ENCODE data around the gene HOXA4. TPM values are rescaled to one million over a fixed set of nuclear protein-coding genes. Genes with fewer than 3 reads are reported as not detected.

Gene HOXA4
- total RNA-seq, 1 experiment from 2014 or later: not detected

- TF ChIP-seq ZBTB21 (CRISPR knock-in tag; IDR thresholded peaks at IDR 0.05; ENCODE audit: borderline replicate concordance) (no peak), ATF3 (CRISPR knock-in tag; conservative IDR thresholded peaks at IDR 0.05) (no peak), TCF7 (CRISPR knock-in tag; IDR thresholded peaks at IDR 0.05; ENCODE audit: low read depth) (no peak)
These were observed 17.6 kb upstream of the HOXA4 start (continued) for GRCh38 chr7:27148031-27148755.

DNA sequence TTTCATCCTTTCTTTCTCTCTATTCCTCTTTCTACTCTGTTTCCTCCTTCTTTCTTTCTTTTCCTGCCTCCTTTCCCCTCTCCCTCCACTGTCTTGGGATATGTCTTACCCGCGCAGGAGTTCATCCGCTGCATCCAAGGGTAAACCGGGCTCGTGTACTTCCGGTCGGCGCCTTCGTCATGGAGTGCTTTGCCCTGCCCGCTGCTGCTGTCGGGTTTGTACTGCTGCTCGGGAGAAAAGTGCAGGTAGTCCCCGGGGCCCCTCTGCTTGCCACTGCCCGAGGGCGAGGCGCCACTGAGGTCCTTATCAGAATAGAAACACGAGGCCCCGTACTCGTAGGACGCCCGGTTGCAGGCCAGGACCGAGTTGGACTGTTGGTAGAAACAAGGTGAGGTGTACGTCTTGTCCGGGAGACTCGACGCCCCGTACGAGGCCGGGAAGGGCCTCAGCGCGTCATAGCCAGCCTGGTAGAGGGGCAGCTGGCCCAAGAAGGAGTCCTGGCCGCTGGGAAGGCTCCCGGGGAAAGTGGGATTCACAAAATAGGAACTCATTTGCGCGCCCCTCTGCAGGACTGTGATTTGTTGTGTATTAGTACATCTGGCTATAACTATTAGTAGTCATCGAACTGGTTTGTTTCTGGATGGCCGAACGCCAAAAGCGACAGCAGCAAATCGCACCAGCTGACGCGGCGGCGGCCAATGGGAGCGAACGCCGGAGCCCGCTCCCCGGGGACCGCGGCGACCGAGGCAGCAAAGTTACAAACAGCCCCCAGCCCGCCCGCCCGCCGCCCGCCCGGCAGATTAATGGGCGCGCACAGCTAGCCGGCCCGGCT, 16.9 kb upstream of the HOXA4 start, which contains the start of gene HOXA6:
HOXA6 (minus strand) TSS at position 576 of the 832 bp plus-strand sequence; CDS start at position 551, 25 bp downstream.
- ATAC-seq (no peak), DNase-seq (ENCODE audit: low spot score) (peak; percentile 38)
- Mint-ChIP-seq H3K4me3 (peak within 1 kb of the TSS; percentile 65), H3K27ac (no peak within 1 kb of the TSS), H3K27me3 (ENCODE audit: low read depth) (peaks cover 100% of the 10 kb centered on the region), H3K4me1 (peaks cover 31% of the 10 kb centered on the region), H3K36me3 (no peaks in the 10 kb centered on the region), H3K9me3 (no peaks in the 10 kb centered on the region)
- ChIA-PET CTCF (interaction anchor here (2.3 to 3.5 kb wide), 2 partner anchors 14 to 32 kb away, joined by 8 to 46 read pairs; no protein-coding TSS in a partner anchor), POLR2A (no interaction called here)
- TF ChIP-seq ERG (CRISPR knock-in tag; IDR thresholded peaks at IDR 0.05): no peak
- no peak for TF ChIP-seq GABPB1 (CRISPR knock-in tag; IDR thresholded peaks at IDR 0.05)
- TF ChIP-seq MAX (CRISPR knock-in tag; IDR thresholded peaks at IDR 0.05): 0 out of 2 replicates have a peak, but pooled peaks have one; percentile 13
- TF ChIP-seq USF1 (CRISPR knock-in tag; IDR thresholded peaks at IDR 0.05): 0 out of 2 replicates have a peak, but pooled peaks have one; percentile 25
- TF ChIP-seq, protein P1, sequence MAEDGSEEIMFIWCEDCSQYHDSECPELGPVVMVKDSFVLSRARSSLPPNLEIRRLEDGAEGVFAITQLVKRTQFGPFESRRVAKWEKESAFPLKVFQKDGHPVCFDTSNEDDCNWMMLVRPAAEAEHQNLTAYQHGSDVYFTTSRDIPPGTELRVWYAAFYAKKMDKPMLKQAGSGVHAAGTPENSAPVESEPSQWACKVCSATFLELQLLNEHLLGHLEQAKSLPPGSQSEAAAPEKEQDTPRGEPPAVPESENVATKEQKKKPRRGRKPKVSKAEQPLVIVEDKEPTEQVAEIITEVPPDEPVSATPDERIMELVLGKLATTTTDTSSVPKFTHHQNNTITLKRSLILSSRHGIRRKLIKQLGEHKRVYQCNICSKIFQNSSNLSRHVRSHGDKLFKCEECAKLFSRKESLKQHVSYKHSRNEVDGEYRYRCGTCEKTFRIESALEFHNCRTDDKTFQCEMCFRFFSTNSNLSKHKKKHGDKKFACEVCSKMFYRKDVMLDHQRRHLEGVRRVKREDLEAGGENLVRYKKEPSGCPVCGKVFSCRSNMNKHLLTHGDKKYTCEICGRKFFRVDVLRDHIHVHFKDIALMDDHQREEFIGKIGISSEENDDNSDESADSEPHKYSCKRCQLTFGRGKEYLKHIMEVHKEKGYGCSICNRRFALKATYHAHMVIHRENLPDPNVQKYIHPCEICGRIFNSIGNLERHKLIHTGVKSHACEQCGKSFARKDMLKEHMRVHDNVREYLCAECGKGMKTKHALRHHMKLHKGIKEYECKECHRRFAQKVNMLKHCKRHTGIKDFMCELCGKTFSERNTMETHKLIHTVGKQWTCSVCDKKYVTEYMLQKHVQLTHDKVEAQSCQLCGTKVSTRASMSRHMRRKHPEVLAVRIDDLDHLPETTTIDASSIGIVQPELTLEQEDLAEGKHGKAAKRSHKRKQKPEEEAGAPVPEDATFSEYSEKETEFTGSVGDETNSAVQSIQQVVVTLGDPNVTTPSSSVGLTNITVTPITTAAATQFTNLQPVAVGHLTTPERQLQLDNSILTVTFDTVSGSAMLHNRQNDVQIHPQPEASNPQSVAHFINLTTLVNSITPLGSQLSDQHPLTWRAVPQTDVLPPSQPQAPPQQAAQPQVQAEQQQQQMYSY (CRISPR knock-in tag; IDR thresholded peaks at IDR 0.05): no peak
- no peak for TF ChIP-seq GRHL2 (CRISPR knock-in tag; IDR thresholded peaks at IDR 0.05; ENCODE audit: insufficient replicate concordance, severe bottlenecking)
- TF ChIP-seq CREB1 (CRISPR knock-in tag; IDR thresholded peaks at IDR 0.05): no peak
- peak; percentile 52 for TF ChIP-seq USF2 (CRISPR knock-in tag; IDR thresholded peaks at IDR 0.05)

- CTCF ChIA-PET: interaction anchor here (1.0 to 3.5 kb wide), 2 partner anchors 15 to 33 kb away, joined by 3 to 46 read pairs; no protein-coding TSS in a partner anchor
- Mint-ChIP-seq H3K27me3 (ENCODE audit: low read depth) (peaks cover 100% of the 10 kb centered on the region), H3K27ac (no peak overlapping the region)
- TF ChIP-seq ATF6 (CRISPR knock-in tag; IDR thresholded peaks at IDR 0.05) (no peak), GTF2I (CRISPR knock-in tag; conservative IDR thresholded peaks at IDR 0.05) (no peak)
- TF ChIP-seq, protein P2, sequence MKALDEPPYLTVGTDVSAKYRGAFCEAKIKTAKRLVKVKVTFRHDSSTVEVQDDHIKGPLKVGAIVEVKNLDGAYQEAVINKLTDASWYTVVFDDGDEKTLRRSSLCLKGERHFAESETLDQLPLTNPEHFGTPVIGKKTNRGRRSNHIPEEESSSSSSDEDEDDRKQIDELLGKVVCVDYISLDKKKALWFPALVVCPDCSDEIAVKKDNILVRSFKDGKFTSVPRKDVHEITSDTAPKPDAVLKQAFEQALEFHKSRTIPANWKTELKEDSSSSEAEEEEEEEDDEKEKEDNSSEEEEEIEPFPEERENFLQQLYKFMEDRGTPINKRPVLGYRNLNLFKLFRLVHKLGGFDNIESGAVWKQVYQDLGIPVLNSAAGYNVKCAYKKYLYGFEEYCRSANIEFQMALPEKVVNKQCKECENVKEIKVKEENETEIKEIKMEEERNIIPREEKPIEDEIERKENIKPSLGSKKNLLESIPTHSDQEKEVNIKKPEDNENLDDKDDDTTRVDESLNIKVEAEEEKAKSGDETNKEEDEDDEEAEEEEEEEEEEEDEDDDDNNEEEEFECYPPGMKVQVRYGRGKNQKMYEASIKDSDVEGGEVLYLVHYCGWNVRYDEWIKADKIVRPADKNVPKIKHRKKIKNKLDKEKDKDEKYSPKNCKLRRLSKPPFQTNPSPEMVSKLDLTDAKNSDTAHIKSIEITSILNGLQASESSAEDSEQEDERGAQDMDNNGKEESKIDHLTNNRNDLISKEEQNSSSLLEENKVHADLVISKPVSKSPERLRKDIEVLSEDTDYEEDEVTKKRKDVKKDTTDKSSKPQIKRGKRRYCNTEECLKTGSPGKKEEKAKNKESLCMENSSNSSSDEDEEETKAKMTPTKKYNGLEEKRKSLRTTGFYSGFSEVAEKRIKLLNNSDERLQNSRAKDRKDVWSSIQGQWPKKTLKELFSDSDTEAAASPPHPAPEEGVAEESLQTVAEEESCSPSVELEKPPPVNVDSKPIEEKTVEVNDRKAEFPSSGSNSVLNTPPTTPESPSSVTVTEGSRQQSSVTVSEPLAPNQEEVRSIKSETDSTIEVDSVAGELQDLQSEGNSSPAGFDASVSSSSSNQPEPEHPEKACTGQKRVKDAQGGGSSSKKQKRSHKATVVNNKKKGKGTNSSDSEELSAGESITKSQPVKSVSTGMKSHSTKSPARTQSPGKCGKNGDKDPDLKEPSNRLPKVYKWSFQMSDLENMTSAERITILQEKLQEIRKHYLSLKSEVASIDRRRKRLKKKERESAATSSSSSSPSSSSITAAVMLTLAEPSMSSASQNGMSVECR (CRISPR knock-in tag; IDR thresholded peaks at IDR 0.05; ENCODE audit: borderline replicate concordance): no peak
These were observed 16.1 kb upstream of the HOXA4 start for GRCh38 chr7:27146491-27147198.

More at GRCh38 chr7:27146491-27147198, 16.1 kb upstream of the HOXA4 start:
- ATAC-seq: no peak
- Mint-ChIP-seq H3K9me3 (no peaks in the 10 kb centered on the region), H3K36me3 (no peaks in the 10 kb centered on the region), H3K4me1 (peaks cover 34% of the 10 kb centered on the region), H3K4me3 (no peak overlapping the region)
- POLR2A ChIA-PET: no interaction called here
- no peak for DNase-seq (ENCODE audit: low spot score)

All from WTC11 (cell line).